CD4-positive, alpha-beta T cell treated with Interleukin-15 for 4 hours (primary cell): Measurements from ENCODE around the gene WNK2.

Source experiments
- DNase-seq: peaks from one replicate; pipeline ENCODE4 v3.0.0-alpha.2; 2020; ENCODE audit warnings: low spot score

The WNK2 gene

DNA sequence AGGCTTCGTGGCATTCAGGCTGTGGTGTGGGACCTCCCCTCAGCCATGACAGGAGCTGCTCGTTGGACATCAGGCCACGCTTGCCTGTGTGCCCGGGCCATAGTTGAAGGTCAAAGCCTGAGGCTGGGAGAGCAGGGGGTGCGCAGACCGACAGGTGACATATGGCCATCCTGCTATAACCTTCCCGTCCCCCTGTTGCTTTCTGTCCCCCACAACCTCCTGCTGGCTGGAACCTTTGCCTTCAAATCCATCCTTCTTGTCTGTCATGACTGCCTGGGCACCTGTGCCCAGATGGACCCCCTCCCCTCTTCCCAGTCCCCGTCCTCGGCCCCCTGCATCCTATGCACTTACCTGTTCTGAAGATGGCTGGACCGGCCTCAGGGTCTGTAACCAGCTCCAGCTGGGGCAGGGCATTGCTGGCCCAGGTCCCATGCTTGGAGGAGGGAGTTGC is 83.2 kb downstream of the WNK2 start:
- no peak for DNase-seq

DNA sequence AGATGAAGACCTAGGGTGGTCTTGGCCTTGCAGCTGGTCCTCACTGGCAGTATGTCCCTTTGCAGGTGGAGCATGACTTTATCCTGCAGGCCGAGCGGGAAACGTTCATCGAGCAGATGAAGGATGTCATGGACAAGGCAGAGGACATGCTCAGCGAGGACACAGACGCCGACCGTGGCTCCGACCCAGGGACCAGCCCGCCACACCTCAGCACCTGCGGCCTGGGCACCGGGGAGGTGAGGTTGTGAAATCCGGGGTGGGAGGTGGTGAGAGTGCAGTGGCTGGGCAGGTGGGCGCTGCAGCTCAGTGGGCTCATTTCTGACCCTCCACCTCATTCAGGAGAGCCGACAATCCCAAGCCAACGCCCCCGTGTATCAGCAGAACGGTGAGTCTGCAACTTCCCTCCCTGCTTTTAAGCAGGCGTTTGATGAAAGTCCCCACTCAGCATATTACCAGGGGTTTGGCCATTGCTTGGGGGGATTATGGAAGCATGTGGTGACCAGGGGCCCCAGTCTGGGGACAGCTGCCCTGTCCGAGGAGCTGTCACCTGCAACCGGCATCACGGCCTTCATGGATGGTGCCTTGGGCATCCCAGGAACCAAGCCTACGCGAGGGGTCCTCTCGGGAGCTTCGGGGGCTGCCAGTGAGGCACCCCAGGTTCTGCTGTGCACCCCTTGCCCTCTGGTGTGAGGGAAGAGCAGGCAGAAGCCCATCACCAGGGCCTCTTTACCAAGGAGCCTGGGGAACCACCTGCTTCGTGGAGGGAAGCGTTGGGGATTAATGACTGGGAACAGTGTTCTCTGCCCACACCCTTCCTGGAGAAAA is 84.0 kb downstream of the WNK2 start:
- no peak for DNase-seq

DNA sequence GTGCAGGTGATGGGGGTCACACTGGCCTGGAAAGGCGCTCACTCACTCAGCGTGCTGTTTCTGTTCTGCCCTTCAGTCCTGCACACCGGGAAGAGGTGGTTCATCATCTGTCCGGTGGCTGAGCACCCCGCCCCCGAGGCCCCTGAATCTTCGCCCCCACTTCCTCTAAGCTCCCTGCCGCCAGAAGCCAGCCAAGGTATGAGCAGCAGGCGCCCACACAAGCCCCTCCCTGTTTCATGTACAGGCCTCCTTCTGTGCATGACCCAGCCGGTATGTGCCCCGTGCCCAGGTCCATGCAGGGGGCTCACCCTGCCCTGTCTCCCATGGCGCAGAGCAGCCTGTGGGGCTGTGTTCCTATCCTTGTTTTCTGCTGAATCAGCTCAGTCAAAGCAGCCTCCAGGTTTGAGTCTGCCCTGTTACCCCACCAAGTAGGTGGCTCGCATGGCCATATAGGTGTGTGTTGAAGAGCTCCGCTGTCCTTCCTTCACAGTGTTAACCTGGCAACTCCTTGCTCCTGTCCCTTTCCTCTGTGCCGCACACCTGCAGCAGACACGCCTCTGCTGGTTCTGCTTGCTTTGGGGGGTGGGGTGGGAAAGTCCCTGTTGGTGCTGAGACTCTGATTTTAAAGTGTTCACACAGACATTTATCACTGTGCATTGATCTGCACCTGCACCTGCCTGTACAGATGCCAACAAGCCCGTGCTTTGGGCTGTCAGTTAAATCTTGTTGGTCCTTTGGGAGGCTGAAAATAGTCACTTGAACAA is 84.8 kb downstream of the WNK2 start:
- peak; percentile 24 for DNase-seq

DNA sequence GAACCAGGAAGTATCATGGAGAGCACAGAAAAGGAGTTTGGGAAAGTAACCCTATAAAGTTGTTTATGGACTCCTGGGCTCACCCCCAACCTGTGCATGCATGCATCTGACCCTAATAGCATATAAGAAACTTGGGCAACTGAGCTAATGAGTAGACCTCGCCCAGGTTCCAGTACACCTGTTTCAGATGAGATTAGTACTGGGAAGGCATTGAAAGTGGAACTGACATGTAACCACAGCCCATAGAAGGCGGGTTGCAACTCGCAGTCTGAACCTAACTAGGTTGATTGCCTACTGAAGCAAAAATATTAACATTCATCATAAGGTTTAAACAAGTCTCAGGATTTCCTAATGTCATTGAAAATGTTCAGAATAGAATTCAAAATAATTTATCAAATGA is 87.0 kb downstream of the WNK2 start:
- DNase-seq = no peak

DNA sequence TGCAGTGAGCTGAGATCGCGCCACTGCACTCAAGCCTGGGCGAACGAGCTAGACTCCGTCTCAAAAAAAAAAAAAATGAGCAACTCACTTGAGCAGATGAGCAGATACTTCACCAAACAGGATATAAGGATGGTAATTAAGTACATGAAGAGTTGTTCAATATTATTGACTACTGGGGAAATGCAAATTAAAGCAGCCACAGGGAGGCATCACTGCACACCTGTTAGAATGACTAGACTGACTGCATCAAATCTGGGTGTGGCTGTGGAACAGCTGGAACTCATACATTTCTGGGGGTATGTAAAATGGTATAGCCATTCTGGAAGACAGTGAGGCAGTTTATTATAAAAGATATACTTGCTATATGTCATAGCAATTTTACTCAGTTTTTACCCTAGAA is 93.0 kb downstream of the WNK2 start:
- DNase-seq = no peak

DNA sequence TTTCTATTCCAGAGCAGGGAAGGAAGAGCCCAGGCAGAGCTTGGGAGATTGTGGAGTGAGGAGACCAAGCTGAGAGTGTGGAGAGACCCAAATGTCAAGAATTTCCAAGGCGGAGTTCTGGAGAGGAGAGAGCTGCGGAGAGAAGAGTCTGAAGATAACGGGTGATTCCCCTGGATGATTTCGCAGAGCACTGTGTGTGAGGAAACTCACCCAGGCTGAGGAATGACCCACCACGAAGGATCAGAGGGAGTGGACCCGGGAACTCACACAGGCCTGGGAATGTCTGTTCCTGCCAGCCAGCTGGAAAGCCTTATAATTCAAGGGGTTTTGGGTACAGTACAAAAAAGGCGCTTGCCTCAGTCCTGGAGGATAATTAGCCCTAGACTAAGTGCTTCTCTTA is 94.2 kb downstream of the WNK2 start:
- no peak for DNase-seq

DNA sequence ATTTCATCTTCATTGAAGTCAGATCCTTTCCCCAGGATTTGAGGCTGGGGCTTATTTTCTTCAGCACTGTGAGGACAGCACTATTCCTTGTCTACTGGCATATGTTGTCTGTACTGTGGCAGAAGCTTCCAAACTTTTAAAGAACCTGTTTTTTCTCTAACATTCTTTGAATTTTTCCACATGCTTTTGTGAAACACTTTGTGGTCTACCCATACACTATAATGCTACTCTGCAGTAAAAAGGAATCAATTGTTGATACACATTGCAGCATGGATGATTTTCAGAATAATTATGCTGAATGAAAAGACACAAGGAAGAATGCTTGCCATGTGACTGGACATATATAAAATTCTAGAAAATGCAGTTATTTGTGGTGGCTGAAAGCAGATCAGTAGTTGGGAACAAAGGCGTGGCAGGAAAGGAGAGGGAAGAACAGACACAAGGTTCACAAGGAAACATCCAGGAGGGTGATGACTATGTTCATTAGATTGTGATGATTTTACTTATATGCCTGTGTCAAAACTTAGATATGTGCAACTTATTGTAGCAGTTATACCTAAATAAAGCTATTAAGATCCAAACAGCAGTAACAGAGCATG is 96.8 kb downstream of the WNK2 start:
- DNase-seq = no peak

DNA sequence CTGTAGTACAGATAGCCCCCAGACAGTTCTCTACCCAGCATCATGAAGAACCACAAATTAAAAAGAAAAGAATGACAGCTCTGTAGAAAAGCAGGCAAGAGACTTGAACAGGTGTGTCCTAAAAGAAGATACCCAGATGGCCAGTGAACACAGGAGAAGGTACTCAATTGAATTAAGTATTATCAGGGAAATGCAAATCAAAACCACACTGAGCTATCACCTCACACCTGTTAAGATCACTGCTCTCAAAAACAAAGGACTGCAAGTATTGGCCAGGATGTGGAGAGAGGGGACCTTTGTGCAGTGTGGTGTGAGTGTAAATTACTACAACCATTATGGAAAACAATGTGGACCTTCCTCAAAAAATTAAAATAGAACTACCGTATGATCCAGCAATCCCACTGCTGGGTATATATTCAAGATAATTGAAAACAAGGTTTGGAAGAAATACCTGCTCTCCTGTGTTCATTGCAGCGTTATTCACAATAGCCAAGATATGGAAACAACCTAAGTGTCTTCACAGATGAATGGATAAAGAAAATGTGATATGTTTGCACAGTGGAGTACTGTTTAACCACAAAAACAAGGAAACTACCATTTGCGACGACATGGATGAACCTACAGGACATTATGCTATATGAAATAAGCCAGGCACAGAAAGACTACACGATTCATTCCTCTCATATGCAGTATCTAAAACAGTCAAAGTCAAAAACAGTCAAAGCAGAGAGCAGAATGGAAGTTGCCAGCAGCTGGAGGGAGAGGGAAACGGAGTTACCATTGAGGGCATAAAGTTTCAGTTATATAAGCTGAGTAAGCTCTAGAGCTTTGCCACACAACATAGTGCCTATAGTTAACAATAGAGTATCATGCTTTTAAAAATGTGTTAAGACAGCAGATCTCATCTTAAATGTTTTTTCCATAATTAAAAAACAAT is 102.6 kb downstream of the WNK2 start:
- DNase-seq = no peak

DNA sequence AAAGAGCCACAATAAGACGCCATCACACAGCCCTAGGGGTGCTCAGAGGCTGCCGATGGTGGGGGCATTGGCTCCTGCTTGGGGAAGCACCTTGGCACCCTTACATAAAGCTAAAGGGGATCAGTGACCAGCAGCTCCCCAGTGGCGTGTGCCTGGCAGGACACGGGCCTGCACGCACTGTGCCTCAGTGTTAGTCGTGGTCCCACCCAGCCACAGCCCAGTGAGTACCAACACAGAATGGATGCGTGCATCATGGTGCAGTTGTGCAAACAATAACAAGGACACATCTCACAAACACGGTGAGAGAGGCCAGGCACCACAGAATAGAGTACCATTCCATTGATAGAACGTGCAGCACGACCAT is 103.2 kb downstream of the WNK2 start:
- DNase-seq = no peak

DNA sequence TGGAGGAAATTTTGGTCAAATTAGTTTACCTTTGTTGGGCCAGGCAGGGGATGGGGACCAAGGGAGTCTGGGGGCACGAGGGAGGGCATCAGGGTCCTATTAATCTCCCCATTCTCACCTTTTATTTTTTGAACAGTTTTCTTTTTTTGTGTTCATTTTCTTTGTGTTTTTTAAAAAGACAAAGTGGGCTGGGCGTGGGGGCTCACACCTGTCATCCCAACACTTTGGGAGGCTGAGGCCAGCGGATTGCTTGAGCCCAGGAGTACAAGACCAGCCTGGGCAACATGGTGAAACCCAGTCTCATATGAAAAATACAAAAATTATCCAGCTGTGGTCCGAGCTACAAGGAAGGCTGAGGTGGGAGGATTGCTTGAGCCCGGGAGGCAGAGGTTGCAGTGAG is 103.7 kb downstream of the WNK2 start:
- DNase-seq = no peak

DNA sequence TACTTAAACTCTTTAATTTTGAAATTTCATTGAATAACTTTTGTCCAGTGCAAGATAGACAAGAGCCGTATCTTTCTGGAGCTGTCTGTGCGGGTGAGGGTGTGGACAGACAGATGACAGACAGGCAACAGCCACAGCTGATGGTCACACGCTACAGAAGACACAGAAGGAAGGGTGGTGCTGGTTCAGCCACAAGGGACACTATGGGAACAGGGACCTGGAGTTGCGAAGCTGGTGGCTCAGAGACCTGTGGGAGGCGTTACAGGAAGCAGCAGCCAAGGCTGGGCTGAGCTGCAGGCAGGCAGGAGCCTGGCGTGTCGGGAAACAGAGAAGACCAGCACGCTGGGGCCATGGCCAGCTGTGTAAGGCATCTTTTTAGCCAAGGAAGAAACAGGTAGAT is 104.4 kb downstream of the WNK2 start:
- DNase-seq = no peak

DNA sequence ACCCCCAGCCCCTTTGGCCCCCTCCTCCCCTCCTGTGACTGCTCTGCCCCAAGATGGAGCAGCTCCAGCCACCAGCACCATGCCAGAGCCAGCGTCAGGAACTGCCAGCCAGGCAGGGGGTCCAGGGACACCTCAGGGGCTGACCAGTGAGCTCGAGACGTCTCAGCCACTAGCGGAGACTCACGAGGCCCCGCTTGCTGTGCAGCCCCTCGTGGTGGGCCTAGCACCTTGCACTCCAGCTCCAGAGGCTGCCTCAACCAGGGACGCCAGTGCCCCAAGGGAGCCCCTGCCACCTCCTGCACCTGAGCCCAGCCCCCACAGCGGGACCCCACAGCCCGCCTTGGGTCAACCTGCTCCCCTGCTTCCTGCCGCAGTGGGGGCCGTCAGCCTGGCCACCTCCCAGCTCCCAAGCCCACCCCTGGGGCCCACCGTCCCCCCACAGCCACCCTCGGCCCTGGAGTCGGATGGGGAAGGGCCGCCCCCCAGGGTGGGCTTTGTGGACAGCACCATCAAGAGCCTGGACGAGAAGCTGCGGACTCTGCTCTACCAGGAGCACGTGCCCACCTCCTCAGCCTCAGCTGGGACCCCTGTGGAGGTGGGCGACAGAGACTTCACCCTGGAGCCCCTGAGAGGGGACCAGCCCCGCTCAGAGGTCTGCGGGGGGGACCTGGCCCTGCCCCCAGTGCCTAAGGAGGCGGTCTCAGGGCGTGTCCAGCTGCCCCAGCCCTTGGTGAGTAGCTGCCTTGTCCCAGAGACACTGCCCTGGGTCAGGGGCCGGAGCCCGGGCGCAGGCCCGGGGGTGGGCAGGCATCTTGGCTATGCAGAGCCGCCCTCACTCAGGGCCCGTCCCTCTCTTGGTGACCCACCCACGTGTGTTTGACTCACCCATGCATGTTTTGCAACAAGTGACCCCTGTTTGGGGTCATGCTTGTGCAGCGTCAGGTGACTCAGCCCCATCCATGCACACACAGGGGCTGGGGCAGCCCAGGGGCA is 105.2 kb downstream of the WNK2 start:
- DNase-seq = no peak

DNA sequence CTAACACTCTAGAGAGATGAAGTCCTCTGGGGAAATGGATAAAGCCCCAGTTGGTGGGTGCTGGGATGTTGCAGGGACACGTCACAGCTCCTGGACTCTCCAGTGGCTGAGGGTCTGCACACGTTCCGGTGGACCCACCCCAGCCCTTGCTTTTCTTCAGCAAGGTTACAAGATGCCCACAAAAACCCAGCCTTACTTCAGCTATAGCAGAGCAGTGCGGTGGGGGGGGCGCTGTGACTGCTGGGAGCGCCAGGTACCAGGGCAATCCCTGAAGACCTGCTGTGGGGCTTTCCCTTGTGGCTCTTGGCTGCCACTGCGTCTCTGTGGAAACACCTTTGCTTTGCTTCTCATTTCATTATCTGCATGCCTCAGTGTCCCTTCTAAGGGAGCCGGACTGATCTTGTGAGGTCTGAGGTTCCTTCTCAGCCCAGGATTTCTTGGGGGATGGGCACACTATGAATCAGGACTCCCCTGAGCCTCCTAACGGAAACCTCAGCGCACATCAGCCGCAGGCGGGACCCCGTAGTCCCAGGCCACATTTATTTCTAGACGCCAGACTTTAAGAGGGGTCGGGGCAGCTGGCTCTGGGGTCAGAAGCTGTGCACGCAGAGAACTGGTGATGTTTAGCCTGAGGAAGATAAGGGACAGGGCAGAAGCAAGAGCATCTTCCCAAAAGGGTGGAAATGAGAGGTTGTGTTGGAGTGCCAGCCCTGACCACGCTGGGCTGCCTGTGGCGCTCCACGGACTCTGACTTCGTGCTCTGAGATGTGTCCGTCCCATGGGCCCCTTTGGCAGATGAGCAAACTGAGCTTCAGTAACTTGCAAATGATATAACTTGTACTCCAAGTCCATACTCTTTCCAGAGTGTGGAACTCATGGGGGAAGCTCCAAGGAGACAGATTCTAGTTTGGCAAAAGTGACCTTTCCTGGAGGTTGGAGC is 106.8 kb downstream of the WNK2 start:
- DNase-seq = no peak

DNA sequence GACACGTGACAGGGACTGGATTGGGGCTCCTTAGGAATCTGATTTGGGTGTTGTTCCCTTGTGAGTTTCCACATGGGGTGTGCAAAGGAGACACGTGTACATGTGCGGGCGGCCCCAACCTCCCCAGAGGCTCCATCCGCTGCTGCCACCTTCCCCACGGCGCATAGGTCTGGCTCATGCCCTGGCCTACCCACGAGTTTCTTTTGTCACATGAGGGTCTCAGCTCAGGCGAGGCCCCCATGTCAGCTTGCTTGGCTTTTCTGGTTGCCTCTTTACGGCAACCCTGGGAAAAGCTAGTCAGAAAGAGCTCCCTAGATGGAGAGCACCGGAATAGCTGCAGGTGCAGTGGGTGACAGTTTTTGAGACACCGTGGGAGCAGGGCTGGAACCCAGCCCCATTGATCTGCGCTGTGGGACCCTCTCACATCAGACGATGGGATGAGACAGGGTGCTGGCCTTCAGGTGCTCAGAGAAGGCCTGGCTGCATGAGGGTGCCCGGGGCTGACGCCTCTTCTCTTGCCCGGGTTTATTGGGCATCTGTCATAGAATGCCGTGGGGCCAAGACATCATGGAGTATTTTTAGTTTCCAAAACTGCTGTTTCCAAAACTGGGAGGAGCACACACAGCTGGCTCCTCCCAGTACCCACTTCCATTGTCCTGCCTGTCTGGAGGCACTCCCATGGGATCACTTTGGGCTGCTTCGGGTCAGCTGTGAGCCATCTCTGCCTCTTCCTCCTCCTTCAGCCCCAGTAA is 107.8 kb downstream of the WNK2 start:
- no peak for DNase-seq

DNA sequence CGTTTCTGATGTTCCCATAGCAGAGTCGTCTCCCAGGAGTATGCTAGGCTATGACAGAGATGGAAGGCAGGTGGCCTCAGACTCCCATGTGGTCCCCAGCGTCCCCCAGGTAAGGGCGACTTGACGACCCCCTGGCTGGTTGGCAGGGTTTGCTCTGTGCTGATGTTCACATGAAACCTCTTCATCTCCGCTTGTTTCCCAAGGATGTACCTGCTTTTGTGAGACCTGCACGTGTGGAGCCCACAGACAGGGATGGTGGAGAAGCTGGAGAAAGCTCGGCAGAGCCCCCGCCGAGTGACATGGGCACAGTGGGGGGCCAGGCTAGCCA is 108.3 kb downstream of the WNK2 start:
- DNase-seq = no peak

DNA sequence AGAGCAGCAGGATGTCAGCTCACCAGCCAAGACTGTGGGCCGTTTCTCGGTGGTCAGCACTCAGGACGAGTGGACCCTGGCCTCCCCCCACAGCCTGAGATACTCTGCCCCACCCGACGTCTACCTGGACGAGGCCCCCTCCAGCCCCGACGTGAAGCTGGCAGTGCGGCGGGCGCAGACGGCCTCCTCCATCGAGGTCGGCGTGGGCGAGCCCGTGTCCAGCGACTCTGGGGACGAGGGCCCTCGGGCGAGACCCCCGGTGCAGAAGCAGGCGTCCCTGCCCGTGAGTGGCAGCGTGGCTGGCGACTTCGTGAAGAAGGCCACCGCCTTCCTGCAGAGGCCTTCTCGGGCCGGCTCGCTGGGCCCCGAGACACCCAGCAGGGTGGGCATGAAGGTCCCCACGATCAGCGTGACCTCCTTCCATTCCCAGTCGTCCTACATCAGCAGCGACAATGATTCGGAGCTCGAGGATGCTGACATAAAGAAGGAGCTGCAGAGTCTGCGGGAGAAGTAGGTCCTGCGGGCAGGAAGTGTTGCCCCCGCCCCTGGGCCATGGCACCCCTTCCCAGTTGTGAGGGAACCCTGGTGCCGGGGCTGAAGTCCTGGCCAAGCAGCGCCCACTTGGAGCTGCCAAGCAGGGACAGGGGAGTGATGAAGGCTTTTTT is 108.9 kb downstream of the WNK2 start:
- DNase-seq = no peak

DNA sequence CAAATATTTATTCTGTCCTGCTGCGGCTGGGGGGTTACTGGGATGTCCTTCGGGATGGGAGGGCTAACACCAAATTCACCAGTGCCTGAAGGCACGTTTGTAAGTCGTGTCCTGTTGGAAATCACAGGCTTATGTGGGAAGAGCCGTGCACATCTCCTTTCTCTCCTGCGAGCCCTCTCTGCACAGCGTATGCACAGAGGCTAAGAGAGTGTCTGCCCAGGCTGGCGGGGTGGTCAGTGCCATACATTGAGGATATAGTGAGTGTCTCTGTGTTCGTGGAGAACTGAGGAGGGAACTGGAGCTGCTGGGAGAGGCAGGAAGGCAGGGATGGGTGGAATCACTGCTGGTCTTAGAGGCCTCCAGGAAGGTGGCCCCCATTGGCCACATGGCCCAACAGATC is 110.1 kb downstream of the WNK2 start:
- no peak for DNase-seq

DNA sequence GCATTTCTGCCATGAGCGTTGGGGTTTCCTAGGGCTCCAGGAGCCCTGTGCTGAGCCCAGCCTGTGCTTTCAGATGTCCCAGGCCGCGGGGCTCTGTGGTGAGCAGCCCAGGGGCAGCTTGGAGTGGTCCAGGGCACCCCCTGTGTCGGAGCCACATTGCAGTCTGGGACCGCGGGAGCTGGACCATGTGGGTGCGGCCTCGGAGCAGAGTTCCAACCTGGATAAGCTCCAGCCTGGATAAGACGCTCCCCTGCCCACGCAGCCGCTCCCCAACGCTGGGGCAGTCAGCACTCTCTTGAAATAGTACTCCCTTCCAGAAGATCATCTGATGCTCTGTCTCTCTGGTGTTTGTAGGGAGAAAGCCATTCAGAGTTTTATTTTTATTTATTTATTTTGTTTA is 111.1 kb downstream of the WNK2 start:
- DNase-seq = no peak
